ENCODE results near the gene DYNLL2.

DNA sequence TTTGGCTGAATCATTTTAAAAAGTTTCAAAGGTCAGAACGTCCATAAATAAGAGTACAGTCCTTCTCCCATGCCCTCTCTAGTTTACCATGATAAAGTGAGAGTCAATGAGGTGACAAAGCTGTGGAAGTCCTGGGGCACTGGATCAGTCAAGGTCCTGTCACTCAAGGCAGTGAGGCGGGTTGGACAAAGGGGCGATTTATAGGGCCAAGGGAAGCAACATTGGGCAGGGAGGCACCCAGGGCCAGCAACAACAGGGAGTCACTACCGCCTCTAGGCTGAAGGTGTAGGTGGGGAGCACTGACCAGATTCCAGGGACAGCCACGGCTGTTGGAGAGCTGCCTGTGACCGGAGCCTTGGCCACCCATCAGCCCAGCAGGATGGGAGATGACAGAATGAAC, 28.6 kb upstream of the DYNLL2 start:
- no peak for TF ChIP-seq CTCF (IDR thresholded peaks at IDR 0.05)
- TF ChIP-seq POLR2A (IDR thresholded peaks at IDR 0.05), result no peak

Measured in uterus (tissue), 2 donors.